Epithelial cell of prostate (primary cell): ENCODE results near the gene PDE3A.
A peak's percentile ranks its signal among the peaks of the same experiment; 100 is the strongest.
"Not testable (repeated sequence)": the region's sequence is repeated elsewhere in the genome, so short reads cannot be mapped to it uniquely, and the experiment has no call there.

Experiments
- DNase-seq: peaks from one replicate; pipeline ENCODE4 v3.0.0-alpha.2; 2011; ENCODE audit warnings: low read depth, low spot score
- H3K27ac ChIP-seq: fragments of 450-650 bp; 2 replicates; pipeline ENCODE4 v1.5.1; 2017; ENCODE audit warnings: mild to moderate bottlenecking

The PDE3A gene

DNA sequence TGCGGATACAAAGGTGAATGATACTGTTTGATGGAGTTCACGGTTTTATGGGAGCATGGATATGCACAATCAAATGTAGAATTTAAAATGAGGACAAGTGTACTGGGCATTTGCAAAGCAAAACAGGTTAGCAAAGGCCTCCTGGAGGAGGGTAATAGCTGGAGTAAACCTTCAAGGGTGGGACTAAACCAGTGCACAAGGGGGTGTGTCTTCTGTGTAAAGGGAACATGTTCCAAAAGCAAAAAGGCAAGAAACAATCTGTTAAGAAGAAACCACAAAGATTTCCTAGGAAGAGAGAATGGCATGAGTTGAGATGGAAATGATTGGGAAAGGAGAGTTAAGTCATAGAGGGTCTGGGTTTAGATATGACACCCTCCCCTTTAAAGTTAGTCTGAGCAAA is 217.6 kb downstream of the PDE3A start:
- no peak for DNase-seq
- no peak overlapping the region for H3K27ac ChIP-seq

DNA sequence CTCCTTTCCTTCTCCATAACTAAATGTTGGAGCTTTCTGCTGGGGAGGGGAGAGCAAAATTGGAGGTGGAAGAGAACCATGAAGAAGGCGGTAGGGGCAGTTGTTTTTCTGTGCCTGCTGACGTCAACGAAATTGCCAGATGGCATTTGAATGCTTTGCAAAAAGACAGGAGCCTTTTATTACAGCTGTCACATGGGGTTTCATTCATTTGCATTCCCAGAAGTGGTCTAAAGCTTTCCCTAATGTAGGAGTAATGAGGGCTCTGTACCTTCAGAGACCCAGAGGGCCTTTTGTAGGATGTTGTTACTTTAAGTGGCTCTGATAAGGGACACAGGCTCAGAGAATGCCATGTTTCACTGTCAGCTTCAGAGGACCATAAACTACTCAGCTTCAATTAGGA is 219.7 kb downstream of the PDE3A start:
- DNase-seq, result no peak
- no peak overlapping the region for H3K27ac ChIP-seq

GRCh38 chr12:20590570-20590969 is 222.2 kb downstream of the PDE3A start:
- no peak overlapping the region for H3K27ac ChIP-seq
- DNase-seq, result no peak

- H3K27ac ChIP-seq, result no peak overlapping the region
- no peak for DNase-seq
Measured at GRCh38 chr12:20592556-20592955, 224.2 kb downstream of the PDE3A start.

- no peak for DNase-seq
- no peak overlapping the region for H3K27ac ChIP-seq
Measured at GRCh38 chr12:20593611-20594010, 225.3 kb downstream of the PDE3A start.

DNA sequence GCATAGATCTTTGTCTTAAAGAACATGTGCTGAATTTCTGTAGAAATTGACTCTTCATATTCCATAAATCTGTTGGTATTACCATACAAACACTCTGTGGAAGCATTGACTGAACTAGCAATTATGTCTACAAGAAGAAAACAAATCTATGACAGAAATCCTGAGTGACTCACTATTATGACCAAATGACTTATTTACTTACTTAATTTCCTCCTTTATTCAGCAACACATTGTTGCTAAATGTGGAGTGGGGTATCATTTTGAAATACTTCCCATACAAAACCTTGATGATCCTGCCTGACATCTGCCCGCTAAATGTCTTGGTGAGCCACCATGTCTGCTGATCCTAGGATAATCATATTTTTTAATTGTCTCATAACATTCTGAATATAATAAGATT is 227.7 kb downstream of the PDE3A start:
- H3K27ac ChIP-seq, result no peak overlapping the region

GRCh38 chr12:20599757-20600156 is 231.4 kb downstream of the PDE3A start:
- no peak overlapping the region for H3K27ac ChIP-seq
- no peak for DNase-seq

More for the DNA sequence above, 227.7 kb downstream of the PDE3A start:
- no peak for DNase-seq

- no peak for DNase-seq
- no peak overlapping the region for H3K27ac ChIP-seq
Measured at GRCh38 chr12:20601668-20602280, 233.4 kb downstream of the PDE3A start.

DNA sequence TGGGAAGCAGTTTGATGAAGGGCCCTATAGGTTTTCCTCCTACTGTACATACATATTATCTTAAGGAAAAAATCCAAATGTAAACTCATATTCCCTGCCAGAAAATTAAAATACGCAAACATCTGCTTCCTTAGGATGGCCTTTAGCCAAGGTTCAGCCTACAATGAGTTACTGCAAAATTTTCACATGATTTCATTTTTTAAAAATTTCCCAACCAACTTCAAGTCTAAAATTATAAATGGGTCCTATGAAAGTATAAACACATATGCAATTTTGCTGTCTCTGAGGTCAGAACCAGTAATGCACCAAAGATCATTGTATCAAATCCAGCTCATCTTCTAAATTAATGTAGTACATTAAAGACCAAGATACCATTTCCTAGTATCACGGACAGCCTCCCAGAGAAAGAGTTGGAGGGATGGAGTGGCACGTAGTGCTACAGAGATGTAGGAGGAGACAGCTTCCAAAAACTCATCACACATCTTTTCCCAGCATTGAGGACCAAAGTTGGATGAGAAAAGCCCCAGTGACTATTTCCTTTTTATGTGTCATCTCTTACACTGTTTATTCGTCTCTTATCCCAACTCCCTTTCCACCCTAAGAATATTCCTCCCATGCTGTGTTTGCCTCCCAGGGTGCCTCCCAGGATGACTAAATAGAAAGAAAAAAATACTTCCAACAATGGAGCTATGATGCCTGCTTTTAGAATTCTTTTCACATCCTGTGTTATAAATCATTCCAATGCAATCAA is 234.5 kb downstream of the PDE3A start:
- DNase-seq, result no peak
- no peak overlapping the region for H3K27ac ChIP-seq

GRCh38 chr12:20604408-20605067 is 236.2 kb downstream of the PDE3A start:
- H3K27ac ChIP-seq, result no peak overlapping the region
- no peak for DNase-seq

DNA sequence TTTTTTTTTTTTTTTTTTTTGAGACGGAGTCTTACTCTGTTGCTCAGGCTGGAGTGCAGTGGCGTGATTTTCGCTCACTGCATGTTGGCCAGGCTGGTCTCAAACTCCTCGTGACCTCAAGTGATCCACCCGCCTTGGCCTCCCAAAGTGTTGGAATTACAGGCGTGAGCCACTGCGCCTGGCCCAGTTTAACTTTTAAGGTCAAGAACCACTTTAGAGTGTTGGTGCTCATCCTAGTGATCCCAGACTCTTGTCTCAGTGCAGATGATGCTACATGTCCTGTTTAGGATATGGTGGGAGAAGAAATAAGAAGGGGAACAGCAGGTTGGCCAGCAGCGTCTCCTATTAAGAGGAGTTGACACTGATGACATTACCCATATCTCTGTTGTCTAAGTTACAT is 246.7 kb downstream of the PDE3A start:
- not testable (repeated sequence) for H3K27ac ChIP-seq, DNase-seq

GRCh38 chr12:20616093-20616492 is 247.8 kb downstream of the PDE3A start:
- no peak for DNase-seq
- no peak overlapping the region for H3K27ac ChIP-seq

- H3K27ac ChIP-seq, result no peak overlapping the region
- DNase-seq, result no peak
Measured at GRCh38 chr12:20620261-20620660, 251.9 kb downstream of the PDE3A start.

- no peak overlapping the region for H3K27ac ChIP-seq
- no peak for DNase-seq
Measured at GRCh38 chr12:20624718-20625117, 256.4 kb downstream of the PDE3A start.

GRCh38 chr12:20625531-20625930 is 257.2 kb downstream of the PDE3A start:
- no peak for DNase-seq

DNA sequence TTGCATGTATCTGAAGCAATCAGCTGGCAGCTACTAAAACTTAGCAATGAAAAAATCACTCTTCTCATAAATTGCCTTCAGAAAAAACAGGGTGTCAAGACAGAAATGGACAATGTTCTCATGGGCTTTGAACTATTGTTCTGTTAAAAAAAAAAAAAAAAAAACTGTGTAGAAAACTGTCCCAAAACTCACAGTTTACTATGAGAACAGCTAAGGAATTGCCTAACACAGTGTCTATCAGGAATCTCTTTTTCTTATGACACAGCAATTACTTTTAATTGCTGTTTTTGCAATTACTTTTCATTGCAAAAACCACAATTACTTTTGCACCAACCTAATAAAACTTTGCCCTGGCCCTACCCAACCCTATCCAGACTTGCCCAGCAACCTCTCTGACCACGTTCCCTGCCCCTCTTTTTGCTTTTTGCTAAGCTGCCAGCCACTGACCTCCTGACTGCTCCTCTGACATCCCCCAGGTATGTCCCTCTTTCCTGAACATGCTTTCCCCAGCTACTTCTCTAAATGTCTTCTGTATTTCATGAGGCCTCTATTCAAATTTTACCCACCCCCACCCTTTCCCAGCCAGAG is 258.8 kb downstream of the PDE3A start:
- H3K27ac ChIP-seq, result no peak overlapping the region
- no peak for DNase-seq

More at GRCh38 chr12:20625531-20625930, 257.2 kb downstream of the PDE3A start:
- H3K27ac ChIP-seq, result no peak overlapping the region

- no peak overlapping the region for H3K27ac ChIP-seq
Measured at GRCh38 chr12:20628226-20628787, 260.0 kb downstream of the PDE3A start.

GRCh38 chr12:20628999-20629398 is 260.7 kb downstream of the PDE3A start:
- no peak overlapping the region for H3K27ac ChIP-seq
- no peak for DNase-seq

More at GRCh38 chr12:20628226-20628787, 260.0 kb downstream of the PDE3A start:
- DNase-seq, result no peak

- DNase-seq, result peak; percentile 8
- no peak overlapping the region for H3K27ac ChIP-seq
Measured at GRCh38 chr12:20629414-20630156, 261.2 kb downstream of the PDE3A start.

DNA sequence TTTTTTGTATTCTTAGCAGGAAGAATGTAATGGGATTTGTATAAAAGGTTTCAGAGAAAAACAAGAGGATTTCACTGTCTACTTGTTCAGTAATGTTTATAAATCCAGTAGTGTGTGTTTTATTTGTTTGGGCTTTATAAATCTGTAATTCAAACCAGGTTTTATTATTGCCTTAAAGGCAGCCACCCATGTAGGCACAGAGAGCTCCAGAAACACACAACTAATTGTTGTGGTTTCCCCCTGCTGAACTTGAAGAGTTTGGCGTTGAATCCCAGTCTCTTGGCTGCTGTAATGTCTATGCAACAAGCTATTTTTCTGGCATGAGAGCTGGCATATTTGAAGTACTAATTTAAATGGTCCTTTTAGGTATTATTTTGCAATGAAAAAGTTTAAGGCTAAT is 263.4 kb downstream of the PDE3A start:
- no peak for DNase-seq

More for the DNA sequence above, 263.4 kb downstream of the PDE3A start:
- no peak overlapping the region for H3K27ac ChIP-seq
